Thyroid gland (tissue), 4 donors: ENCODE results near the gene RIBC1. TPM values are rescaled to one million over a fixed set of nuclear protein-coding genes. Genes with fewer than 3 reads are reported as not detected.
"Not testable (repeated sequence)": the region's sequence is repeated elsewhere in the genome, so short reads cannot be mapped to it uniquely, and the experiment has no call there.

Source experiments
- DNase-seq, 2 donors: peaks; one replicate each; pipeline ENCODE4 v3.0.0-alpha.2; 2019
- H3K27ac ChIP-seq, 3 donors: fragments of 200-600 bp; sonication (generic); 1 replicate in 2 of 3; 2 replicates in 1 of 3; pipeline ENCODE4 v1.5.1; 2016 to 2019; ENCODE audit warnings: mild to moderate bottlenecking in 1 of 3, moderate library complexity in 1 of 3
- H3K27me3 ChIP-seq: fragments of 200-600 bp; sonication (generic); one replicate; pipeline ENCODE4 v1.5.1; 2019
- H3K36me3 ChIP-seq, 2 donors: fragments of 200-600 bp; sonication (generic); one replicate each; pipeline ENCODE4 v1.5.1; 2016 to 2019
- H3K4me1 ChIP-seq, 2 donors: fragments of 200-600 bp; sonication (generic); one replicate each; pipeline ENCODE4 v1.5.1; 2017 to 2019
- H3K4me3 ChIP-seq, 3 donors: fragments of 200-600 bp; sonication (generic); replicated peaks in 1 of 3; 1 replicate in 2 of 3; 2 replicates in 1 of 3; pipeline ENCODE4 v1.5.1; 2016; ENCODE audit warnings: mild to moderate bottlenecking in 1 of 3
- H3K9me3 ChIP-seq: fragments of 200-600 bp; sonication (generic); one replicate; pipeline ENCODE4 v1.5.1; 2017
- POLR2A ChIP-seq, 2 donors: fragments of 450-650 bp; IDR thresholded peaks; one replicate each; pipeline ENCODE4 v1.6.1; 2017; ENCODE audit warnings: antibody characterized with exemption in 2 of 2, mild to moderate bottlenecking in 2 of 2, moderate library complexity in 1 of 2
- WGBS, 2 donors: methylation state at CpG; one replicate each; pipeline ENCODE4 v1.1.5; 2017; 5-methylcytosine and 5-hydroxymethylcytosine counted together
- intact Hi-C: fragments of 100-400 bp; cut with DNase I; formaldehyde crosslinking; loops from one replicate; pipeline ENCODE4 v1.15.1; 2023
- total RNA-seq, 4 donors: library from RNA; depleted of rRNA; stranded (reverse); fragments of >200 nt; gene quantifications; one replicate each; pipeline ENCODE4 v1.2.3, GENCODE V29; 2016
- TF ChIP-seq, protein P1 (sequence below), 6 experiments: fragments of 200-600 bp in 3 of 6; fragments of 450-650 bp in 3 of 6; sonication (generic) in 3 of 6; IDR thresholded peaks; one replicate each; pipeline ENCODE4 v1.5.1; 2016 to 2019; ENCODE audit warnings: antibody characterized with exemption in 6 of 6, mild to moderate bottlenecking in 2 of 6, inconsistent platforms in 1 of 6, moderate library complexity in 1 of 6

The RIBC1 gene
- total RNA-seq, 4 donors from 2014 or later, result 1.4 to 3.8 (median 3.0) TPM

DNA sequence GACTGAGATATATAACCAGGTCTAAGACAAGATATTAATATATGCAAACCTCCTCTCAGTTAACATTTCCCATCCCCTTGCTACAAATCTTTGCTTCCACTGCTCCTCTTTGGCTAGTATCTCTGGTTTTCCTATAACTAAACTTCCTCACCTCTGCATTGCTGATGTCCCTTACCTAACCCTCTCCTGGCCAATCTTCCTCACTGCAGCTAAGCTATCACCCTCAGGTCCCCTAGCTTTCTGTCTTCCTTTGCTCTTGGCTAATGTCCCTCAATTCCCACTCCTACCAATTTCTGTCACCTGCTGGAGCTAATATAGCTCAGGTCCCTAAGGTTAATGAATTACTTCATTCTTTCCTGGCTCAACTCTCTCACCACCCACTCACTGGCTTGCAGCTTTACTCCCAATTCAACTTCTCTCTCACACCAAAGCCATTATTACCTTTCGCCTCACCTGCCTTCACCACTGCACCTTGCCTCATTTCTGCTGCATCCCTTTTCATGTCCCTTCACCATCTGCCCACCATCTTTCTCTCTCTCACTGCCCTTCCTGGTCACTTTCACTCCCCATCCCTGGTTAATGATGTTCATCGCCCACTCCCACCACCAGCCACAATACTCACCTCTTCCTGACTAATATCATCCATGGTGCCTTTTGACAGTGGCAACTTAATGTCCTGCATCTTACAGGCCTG lies 26.9 kb upstream of the RIBC1 start:
- H3K27ac ChIP-seq, result no peak overlapping the region
- H3K4me3 ChIP-seq, result no peak overlapping the region
- no peaks in the 10 kb centered on the region for H3K4me1 ChIP-seq
- DNase-seq, result no peak
- H3K9me3 ChIP-seq, result no peaks in the 10 kb centered on the region
- no peaks in the 10 kb centered on the region for H3K27me3 ChIP-seq
- WGBS, 2 donors, result 97 to 100% methylated on average over 2 of the region's 2 CpGs
- intact Hi-C loops, result no loop called here
- peaks cover 0 to 45% of the 10 kb centered on the region in 2 donors for H3K36me3 ChIP-seq
- no peak for TF ChIP-seq POLR2A (IDR thresholded peaks at IDR 0.05)

DNA sequence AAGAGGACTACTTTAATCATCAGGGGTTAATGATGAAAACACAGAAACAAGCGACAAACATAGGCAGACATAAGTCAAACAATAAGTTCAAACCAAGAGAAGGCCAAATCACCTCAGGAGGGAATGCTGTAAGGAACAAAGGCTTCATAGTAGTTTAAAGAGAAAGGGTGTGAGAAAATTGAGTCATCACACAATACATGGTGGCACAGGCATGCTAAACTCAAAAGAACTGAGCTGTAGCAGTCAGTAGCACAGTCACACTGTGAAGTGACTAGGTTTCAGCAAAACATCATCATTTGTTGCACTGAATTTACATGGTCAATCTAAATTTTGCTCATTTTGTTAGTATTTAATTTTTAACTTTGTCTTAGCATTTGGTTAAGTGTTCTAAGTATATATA lies 24.5 kb upstream of the RIBC1 start:
- no peak overlapping the region for H3K4me3 ChIP-seq
- no peaks in the 10 kb centered on the region for H3K9me3 ChIP-seq
- no peaks in the 10 kb centered on the region for H3K4me1 ChIP-seq
- no peak overlapping the region for H3K27ac ChIP-seq
- no peaks in the 10 kb centered on the region for H3K27me3 ChIP-seq
- intact Hi-C loops, result no loop called here
- WGBS, 2 donors, result 91 to 95% methylated on average over 1 of the region's 1 CpG
- peaks cover 5 to 44% of the 10 kb centered on the region in 2 donors for H3K36me3 ChIP-seq
- TF ChIP-seq, protein P1, sequence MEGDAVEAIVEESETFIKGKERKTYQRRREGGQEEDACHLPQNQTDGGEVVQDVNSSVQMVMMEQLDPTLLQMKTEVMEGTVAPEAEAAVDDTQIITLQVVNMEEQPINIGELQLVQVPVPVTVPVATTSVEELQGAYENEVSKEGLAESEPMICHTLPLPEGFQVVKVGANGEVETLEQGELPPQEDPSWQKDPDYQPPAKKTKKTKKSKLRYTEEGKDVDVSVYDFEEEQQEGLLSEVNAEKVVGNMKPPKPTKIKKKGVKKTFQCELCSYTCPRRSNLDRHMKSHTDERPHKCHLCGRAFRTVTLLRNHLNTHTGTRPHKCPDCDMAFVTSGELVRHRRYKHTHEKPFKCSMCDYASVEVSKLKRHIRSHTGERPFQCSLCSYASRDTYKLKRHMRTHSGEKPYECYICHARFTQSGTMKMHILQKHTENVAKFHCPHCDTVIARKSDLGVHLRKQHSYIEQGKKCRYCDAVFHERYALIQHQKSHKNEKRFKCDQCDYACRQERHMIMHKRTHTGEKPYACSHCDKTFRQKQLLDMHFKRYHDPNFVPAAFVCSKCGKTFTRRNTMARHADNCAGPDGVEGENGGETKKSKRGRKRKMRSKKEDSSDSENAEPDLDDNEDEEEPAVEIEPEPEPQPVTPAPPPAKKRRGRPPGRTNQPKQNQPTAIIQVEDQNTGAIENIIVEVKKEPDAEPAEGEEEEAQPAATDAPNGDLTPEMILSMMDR (IDR thresholded peaks at IDR 0.05), result no peak
- TF ChIP-seq POLR2A (IDR thresholded peaks at IDR 0.05), result no peak
- DNase-seq, result no peak

DNA sequence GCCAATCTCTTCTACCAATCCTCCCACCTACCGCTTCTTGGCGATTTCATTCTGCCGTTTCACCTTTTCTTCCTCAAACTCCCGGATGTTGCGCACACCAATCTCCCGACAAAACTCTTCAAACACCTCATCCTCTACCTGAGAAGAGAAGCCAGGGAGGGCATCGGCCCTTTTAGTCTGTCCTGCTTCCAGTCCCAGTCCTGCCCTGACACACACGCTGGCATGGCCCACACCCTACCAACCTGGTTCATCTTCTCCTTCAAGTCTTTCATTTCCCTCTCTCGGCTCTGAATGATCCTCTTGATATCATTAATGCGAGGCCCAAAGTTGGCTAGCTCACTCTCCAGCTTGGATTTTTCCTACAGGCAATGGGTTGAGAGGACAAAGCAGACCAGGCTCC lies 19.1 kb upstream of the RIBC1 start:
- no peak for DNase-seq
- Histone ChIP-seq H3K27me3 (no peaks in the 10 kb centered on the region), H3K36me3 (peaks cover 41 to 73% of the 10 kb centered on the region in 2 donors), H3K9me3 (no peaks in the 10 kb centered on the region), H3K4me3 (no peak overlapping the region), H3K27ac (no peak overlapping the region), H3K4me1 (no peaks in the 10 kb centered on the region)
- WGBS, 2 donors, result 94 to 98% methylated on average over 10 of the region's 10 CpGs
- TF ChIP-seq, protein P1 (IDR thresholded peaks at IDR 0.05), result no peak
- TF ChIP-seq POLR2A (IDR thresholded peaks at IDR 0.05), result no peak
- intact Hi-C loops, result no loop called here

DNA sequence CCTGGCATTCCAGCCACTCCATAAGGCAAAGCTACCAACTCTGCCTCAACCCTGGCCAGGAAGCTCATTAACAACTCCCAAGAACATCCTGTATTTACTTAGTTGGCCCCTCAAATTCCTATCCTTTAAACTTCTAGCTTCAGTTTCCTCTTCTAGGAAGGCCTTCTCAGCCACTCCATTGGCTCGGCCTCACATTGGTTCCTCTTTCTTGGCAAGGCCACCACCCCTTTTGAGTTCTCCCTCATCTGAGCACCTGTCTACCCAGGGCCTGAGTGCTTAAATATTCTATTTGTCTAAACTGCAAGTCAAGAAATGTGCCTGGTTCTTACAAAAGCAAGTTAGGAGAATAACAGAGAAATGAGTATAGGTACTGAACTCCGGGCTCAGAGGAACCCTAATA lies 10.2 kb upstream of the RIBC1 start:
- 92 to 97% methylated on average over 2 of the region's 2 CpGs for WGBS, 2 donors
- Histone ChIP-seq H3K4me1 (no peaks in the 10 kb centered on the region), H3K27me3 (no peaks in the 10 kb centered on the region), H3K9me3 (no peaks in the 10 kb centered on the region), H3K4me3 (no peak overlapping the region), H3K36me3 (peaks cover 49 to 55% of the 10 kb centered on the region in 2 donors), H3K27ac (no peak overlapping the region)
- intact Hi-C loops, result no loop called here
- TF ChIP-seq, protein P1 (IDR thresholded peaks at IDR 0.05), result no peak
- no peak for DNase-seq

DNA sequence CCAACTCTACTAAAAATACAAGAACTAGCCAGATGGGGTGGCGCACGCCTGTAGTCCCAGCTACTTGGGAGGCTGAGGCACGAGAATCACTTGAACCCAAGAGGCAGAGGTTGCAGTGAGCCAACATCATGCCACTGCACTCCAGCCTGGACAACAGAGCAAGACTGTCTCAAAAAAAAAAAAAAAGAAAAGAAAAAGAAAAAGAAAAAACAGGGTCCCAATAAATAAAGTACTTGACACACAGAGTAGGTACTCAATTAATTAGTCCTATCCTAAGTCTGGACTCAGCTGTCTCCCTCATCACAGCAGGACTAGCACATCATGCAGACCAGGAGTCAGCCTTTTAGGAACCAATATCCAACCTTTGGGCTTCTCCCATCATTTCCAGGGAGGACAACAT lies 2.3 kb upstream of the RIBC1 start:
- 91 to 93% methylated on average over 3 of the region's 3 CpGs for WGBS, 2 donors
- not testable (repeated sequence) for H3K9me3 ChIP-seq, H3K36me3 ChIP-seq, H3K4me3 ChIP-seq, H3K27me3 ChIP-seq, DNase-seq, H3K27ac ChIP-seq
- H3K4me1 ChIP-seq, result peaks cover 8 to 20% of the 10 kb centered on the region in 2 donors
- intact Hi-C loops, result loop anchor here (10.0 kb wide), 1 partner anchor 196 kb away; the partner anchor contains the start of gene KDM5C

DNA sequence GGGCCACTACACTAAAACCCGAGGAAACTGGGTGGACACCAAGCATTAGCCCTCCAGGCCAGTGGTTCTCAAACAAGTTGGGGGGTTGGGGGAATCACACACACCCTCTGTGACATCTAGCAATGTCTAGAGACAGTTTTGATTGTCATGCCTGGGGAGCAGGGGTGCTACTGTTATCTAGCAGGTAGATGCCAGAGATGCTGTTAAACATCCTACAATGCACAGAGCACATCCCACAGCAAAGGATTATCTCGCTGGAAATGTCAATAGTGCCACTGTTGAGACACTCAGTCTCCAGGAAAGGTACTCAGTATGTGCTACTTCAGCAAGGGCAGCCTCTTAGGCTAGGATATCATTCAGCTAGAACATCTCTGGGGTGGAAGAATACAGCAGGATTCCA lies 1.5 kb upstream of the RIBC1 start:
- no peak for DNase-seq
- Histone ChIP-seq H3K9me3 (no peaks in the 10 kb centered on the region), H3K4me1 (peaks cover 8 to 20% of the 10 kb centered on the region in 2 donors), H3K4me3 (no peak overlapping the region), H3K27me3 (no peaks in the 10 kb centered on the region), H3K36me3 (no peaks in the 10 kb centered on the region), H3K27ac (no peak overlapping the region)
- WGBS, 2 donors, result 41% methylated on average over 2 of the region's 2 CpGs; no CpG with 5 or more reads in 1 of the 2 donors
- intact Hi-C loops, result loop anchor here (10.0 kb wide), 1 partner anchor 196 kb away; the partner anchor contains the start of gene KDM5C
- TF ChIP-seq, protein P1 (IDR thresholded peaks at IDR 0.05), result no peak
- no peak for TF ChIP-seq POLR2A (IDR thresholded peaks at IDR 0.05)
